ENCODE data around the gene GALNT18. TPM values are rescaled to one million over a fixed set of nuclear protein-coding genes. Genes with fewer than 3 reads are reported as not detected.

The GALNT18 gene
- total RNA-seq, 1 experiment from 2014 or later, result not detected

DNA sequence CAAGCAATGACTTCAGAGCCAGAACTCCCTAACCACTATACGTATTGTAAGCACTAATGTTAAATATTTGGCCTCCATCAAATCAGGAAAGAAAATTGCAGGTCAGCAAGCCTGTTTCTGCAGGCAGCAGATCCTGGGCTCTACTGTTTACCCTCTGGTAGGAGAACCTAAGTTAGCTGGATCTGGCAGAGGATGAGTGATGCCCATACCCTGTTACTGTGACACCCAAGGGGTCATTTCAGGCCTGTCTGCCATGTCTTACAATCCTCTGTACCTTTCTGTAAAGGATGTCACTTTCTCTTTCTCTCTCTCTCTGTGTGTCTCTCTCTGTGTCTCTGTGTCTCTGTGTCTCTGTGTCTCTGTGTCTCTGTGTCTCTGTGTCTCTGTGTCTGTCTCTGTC lies 375.6 kb downstream of the GALNT18 start:
- no peaks in the 10 kb centered on the region for H3F3A ChIP-seq (ENCODE audit: insufficient read depth, low read depth)
- no TSS peak for BruUV-seq (replicated peaks)
- no peaks in the 10 kb centered on the region for H4K20me1 ChIP-seq (ENCODE audit: insufficient read depth)
- H3K27me3 ChIP-seq (ENCODE audit: insufficient read depth, low read depth), result peaks cover 8% of the 10 kb centered on the region; the same call in 1 of the 2 replicates
- no peak for DNase-seq
- no peaks in the 10 kb centered on the region for H3K4me1 ChIP-seq (replicated peaks; ENCODE audit: insufficient read depth)
- H3K9me2 ChIP-seq (ENCODE audit: insufficient read depth), result no peaks in the 10 kb centered on the region
- intact Hi-C loops (cut with micrococcal nuclease; ENCODE audit: unreplicated experiment), result no loop called here
- H3K79me2 ChIP-seq (ENCODE audit: low read depth), result no peaks in the 10 kb centered on the region
- H3K27ac ChIP-seq, result no peak overlapping the region
- ChIA-PET CTCF (no interaction called here), POLR2A (ENCODE audit: unreplicated experiment) (no interaction called here)
- no peaks in the 10 kb centered on the region for H3K36me3 ChIP-seq (ENCODE audit: low read depth)
- no peaks in the 10 kb centered on the region for H3K9me3 ChIP-seq (ENCODE audit: insufficient read depth, low read depth)
- no peak overlapping the region for H3K4me3 ChIP-seq
- no peak overlapping the region for H3K4me2 ChIP-seq
- H2AFZ ChIP-seq, result no peak overlapping the region
- TF ChIP-seq, protein P1, sequence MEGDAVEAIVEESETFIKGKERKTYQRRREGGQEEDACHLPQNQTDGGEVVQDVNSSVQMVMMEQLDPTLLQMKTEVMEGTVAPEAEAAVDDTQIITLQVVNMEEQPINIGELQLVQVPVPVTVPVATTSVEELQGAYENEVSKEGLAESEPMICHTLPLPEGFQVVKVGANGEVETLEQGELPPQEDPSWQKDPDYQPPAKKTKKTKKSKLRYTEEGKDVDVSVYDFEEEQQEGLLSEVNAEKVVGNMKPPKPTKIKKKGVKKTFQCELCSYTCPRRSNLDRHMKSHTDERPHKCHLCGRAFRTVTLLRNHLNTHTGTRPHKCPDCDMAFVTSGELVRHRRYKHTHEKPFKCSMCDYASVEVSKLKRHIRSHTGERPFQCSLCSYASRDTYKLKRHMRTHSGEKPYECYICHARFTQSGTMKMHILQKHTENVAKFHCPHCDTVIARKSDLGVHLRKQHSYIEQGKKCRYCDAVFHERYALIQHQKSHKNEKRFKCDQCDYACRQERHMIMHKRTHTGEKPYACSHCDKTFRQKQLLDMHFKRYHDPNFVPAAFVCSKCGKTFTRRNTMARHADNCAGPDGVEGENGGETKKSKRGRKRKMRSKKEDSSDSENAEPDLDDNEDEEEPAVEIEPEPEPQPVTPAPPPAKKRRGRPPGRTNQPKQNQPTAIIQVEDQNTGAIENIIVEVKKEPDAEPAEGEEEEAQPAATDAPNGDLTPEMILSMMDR (conservative IDR thresholded peaks at IDR 0.05), result no peak
- TF ChIP-seq EZH2 (IDR thresholded peaks at IDR 0.05; ENCODE audit: low read depth), result no peak

DNA sequence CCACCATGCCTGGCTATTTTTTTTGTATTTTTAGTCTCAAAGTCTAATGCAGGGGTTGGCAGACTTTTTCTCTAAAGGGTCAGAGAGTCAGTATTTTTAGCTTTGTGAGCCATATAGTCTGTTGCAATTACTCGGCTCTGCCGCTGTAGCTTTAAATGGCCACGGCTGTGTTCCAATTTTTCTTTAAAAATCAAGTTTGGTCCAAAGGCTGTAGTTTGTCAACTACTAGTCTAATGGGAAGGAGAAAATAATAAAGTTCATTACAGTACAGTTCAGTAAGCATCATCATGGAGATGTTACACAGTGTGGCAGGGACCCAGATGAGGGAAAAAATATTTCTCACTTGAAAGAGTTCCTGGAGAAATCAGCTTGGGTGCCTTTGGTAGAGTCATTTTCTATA lies 376.4 kb downstream of the GALNT18 start:
- Histone ChIP-seq H3F3A (ENCODE audit: insufficient read depth, low read depth) (no peaks in the 10 kb centered on the region), H3K36me3 (ENCODE audit: low read depth) (no peaks in the 10 kb centered on the region), H3K27me3 (ENCODE audit: insufficient read depth, low read depth) (peaks cover under 1% of the 10 kb centered on the region; the same call in 1 of the 2 replicates), H3K4me2 (no peak overlapping the region), H3K9me2 (ENCODE audit: insufficient read depth) (no peaks in the 10 kb centered on the region), H3K27ac (no peak overlapping the region), H3K9me3 (ENCODE audit: insufficient read depth, low read depth) (no peaks in the 10 kb centered on the region), H3K79me2 (ENCODE audit: low read depth) (no peaks in the 10 kb centered on the region), H3K4me1 (replicated peaks; ENCODE audit: insufficient read depth) (no peaks in the 10 kb centered on the region), H2AFZ (no peak overlapping the region), H3K4me3 (no peak overlapping the region), H4K20me1 (ENCODE audit: insufficient read depth) (no peaks in the 10 kb centered on the region)
- intact Hi-C loops (cut with micrococcal nuclease; ENCODE audit: unreplicated experiment), result no loop called here
- POLR2A ChIA-PET (ENCODE audit: unreplicated experiment), result no interaction called here
- CTCF ChIA-PET, result no interaction called here
- TF ChIP-seq, protein P1 (conservative IDR thresholded peaks at IDR 0.05), result no peak
- no TSS peak for BruUV-seq (replicated peaks)
- DNase-seq, result no peak

DNA sequence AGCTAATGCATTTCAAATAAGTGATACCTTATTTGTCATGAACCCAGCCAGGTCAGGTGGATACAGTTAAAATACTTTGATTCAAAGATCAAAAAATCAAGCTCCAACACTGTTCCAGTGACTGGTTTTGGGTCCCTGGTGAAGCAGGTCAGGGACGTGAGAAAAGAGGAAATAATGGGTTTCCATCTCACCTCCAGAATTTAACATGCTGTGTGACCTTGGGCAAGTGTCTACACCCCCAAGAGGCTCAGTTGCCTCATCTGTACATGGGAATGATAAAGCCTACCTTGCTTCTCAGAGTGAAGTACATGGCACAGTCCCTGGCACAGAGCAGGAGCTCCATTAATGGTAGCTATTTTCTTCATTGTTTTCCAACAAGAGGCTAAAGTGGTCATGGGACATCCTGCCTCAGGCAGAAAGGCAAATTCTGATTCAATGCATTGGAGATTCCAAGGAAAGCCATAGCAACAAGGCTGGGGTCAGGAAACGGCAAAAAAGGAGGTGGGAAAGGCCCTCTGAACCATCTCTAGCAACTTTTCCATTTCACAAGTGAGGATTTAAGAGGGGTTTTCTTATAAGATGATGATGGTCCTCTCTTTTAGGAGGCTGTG lies 377.2 kb downstream of the GALNT18 start:
- POLR2A ChIA-PET (ENCODE audit: unreplicated experiment), result no interaction called here
- DNase-seq, result no peak
- Histone ChIP-seq H3K36me3 (ENCODE audit: low read depth) (no peaks in the 10 kb centered on the region), H3K27ac (no peak overlapping the region), H2AFZ (no peak overlapping the region), H3K4me3 (no peak overlapping the region), H3K4me1 (replicated peaks; ENCODE audit: insufficient read depth) (no peaks in the 10 kb centered on the region), H3K9me3 (ENCODE audit: insufficient read depth, low read depth) (no peaks in the 10 kb centered on the region), H3F3A (ENCODE audit: insufficient read depth, low read depth) (no peaks in the 10 kb centered on the region), H3K27me3 (ENCODE audit: insufficient read depth, low read depth) (no peaks in the 10 kb centered on the region), H3K9me2 (ENCODE audit: insufficient read depth) (no peaks in the 10 kb centered on the region), H4K20me1 (ENCODE audit: insufficient read depth) (no peaks in the 10 kb centered on the region), H3K79me2 (ENCODE audit: low read depth) (no peaks in the 10 kb centered on the region), H3K4me2 (no peak overlapping the region)
- intact Hi-C loops (cut with micrococcal nuclease; ENCODE audit: unreplicated experiment), result no loop called here
- TF ChIP-seq, protein P1 (conservative IDR thresholded peaks at IDR 0.05), result no peak
- no peak for TF ChIP-seq EZH2 (IDR thresholded peaks at IDR 0.05; ENCODE audit: low read depth)
- no TSS peak for BruUV-seq (replicated peaks)
- CTCF ChIA-PET, result no interaction called here
